Activated CD4-positive, alpha-beta T cell treated with anti-CD3 and anti-CD28 coated beads, Interleukin-2, amount 50 U/mL, for 24 hours (primary cell): ENCODE data around the gene NOP53.
"Not testable (repeated sequence)": the region's sequence is repeated elsewhere in the genome, so short reads cannot be mapped to it uniquely, and the experiment has no call there.

Experiments used
- DNase-seq, 2 donors: peaks; one replicate each; pipeline ENCODE4 v3.0.0-alpha.2; 2020; ENCODE audit warnings: low read depth in 1 of 2, low spot score in 1 of 2

Gene NOP53

DNA sequence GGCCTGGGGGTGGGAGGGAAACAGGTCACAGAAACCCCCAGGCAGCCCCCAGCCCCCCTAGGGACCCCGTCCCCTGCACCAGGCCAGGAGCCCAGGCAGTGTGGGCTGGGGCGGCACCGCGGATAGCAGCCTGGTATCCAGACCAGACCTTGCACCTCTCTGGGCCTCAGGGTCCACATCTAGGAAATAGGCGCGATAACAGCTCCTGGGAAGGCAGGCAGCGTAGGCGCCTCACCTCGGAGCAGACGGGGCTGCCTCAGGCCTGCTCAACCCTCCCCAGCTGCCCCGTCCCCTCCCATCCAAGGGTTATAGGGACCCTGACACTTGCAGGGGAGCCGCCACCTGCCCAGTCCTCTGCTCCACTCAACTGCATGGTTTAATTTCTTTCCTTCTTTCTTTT is 58.3 kb downstream of the NOP53 start:
- not testable (repeated sequence) for DNase-seq

DNA sequence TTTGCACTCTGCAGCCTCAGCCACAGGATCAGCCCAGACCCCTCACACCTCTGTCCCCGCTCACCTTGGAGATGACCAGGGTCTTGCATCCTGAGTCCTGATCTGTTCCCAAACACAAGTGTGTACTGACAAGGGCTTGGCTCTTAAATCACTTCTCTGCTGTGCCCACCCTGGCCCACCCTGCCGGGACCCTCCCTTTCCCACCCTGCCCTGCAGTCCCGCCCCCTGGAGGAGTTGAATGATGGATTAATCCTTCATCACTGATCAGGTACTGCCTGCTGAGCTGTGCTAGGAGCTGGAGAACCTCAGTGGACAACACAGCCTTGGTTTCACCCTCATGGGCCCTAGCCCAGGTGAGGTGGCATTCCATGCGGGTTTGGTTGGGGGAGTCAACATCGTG is 59.1 kb downstream of the NOP53 start, which contains the start of gene TPRX1:
TSS of gene TPRX1 (minus strand) at position 101 of the 400 bp plus-strand sequence. CDS start at position 89, 12 bp downstream.
- not testable (repeated sequence) for DNase-seq

DNA sequence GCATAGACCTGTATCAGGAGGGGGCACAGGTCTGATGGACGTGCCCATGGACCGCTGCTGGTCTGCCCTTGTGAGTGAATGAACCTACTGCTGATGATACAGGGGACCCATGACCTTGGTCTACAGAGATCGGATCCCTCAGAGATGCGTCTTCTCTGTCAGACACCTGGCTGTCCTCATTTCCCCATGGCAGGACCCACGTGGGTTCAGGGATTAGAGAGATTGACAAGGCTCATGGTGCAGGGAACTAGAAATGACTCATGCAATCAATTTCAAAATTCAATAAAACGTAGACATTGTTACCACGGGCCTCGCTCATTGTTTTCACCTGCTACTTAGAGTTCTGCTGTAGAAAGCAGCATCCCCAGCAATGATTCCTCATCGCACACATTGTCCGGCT is 60.0 kb downstream of the NOP53 start:
- DNase-seq: no peak

DNA sequence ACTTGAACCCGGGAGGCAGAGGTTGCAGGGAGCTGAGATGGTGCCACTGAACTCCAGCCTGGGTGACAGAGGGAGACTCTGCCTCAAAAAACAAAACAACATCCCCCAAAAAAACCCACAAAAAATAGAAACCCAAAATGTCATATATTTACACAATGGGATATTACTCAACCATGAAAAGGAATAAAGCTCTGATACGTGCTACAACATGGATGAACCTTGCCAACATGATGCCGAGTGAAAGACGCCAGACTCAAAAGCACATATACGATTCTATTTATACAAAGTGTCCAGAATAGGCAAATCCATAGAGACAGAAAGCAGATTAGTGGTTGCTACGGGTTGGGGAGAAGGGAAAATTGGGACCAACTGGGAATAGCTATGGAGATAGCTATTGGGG is 61.1 kb downstream of the NOP53 start:
- no peak for DNase-seq
